ENCODE data around the gene ZNF778. TPM values are rescaled to one million over a fixed set of nuclear protein-coding genes. Genes with fewer than 3 reads are reported as not detected.

ZNF778 gene
- polyA plus RNA-seq, 1 of the 3 experiments (the other 2 are of a cell fraction) = 10.8 TPM

GRCh38 chr16:89176147-89176690, 41.3 kb upstream of the ZNF778 start:
- ChIA-PET CTCF (interaction anchor here (1.1 to 5.8 kb wide), 5 partner anchors 9 to 439 kb away, joined by 4 to 33 read pairs (median 4); no protein-coding TSS in a partner anchor), POLR2A (no interaction called here)
- Histone ChIP-seq H3K9me3 (no peaks in the 10 kb centered on the region), H3K4me2 (no peak overlapping the region), H3F3A (replicated peaks; ENCODE audit: insufficient read depth) (no peaks in the 10 kb centered on the region), H3K4me3 (ENCODE audit: low read depth in 2 of 2, low read length in 1 of 2) (no peak overlapping the region), H3K36me3 (replicated peaks in 1 of 2; ENCODE audit: control insufficient read depth in 1 of 2, insufficient read depth in 2 of 2, low read length in 1 of 2) (no peaks in the 10 kb centered on the region), H3K27me3 (ENCODE audit: insufficient read depth) (peaks cover 46% of the 10 kb centered on the region; the same call in 1 of the 2 replicates), H3K9ac (no peak overlapping the region), H2AFZ (ENCODE audit: low read depth) (no peak overlapping the region), H3K4me1 (ENCODE audit: control insufficient read depth in 1 of 2, insufficient read depth in 2 of 2, low read depth in 1 of 2, low read length in 1 of 2) (peaks cover 0 to 12% of the 10 kb centered on the region in 2 experiments; a peak in 1 of 4 replicates), H4K20me1 (ENCODE audit: insufficient read depth) (0 out of 2 replicates have a peak, but pooled peaks cover 7% of the 10 kb centered on the region), H3K79me2 (ENCODE audit: insufficient read depth) (no peaks in the 10 kb centered on the region), H3K9me2 (no peaks in the 10 kb centered on the region), H3K27ac (ENCODE audit: low read depth in 2 of 2, low read length in 1 of 2) (no peak overlapping the region)
- WGBS (ENCODE audit: low lambda C conversion rate) = 67% methylated on average over 1 of the region's 27 CpGs
- DNase-seq = no peak
- TF ChIP-seq REST (IDR thresholded peaks at IDR 0.05; ENCODE audit: low read depth, low read length) = no peak
- no peak for TF ChIP-seq RXRA (IDR thresholded peaks at IDR 0.05; ENCODE audit: borderline replicate concordance, low read depth)
- TF ChIP-seq POLR2AphosphoS5 (IDR thresholded peaks at IDR 0.05; ENCODE audit: low read depth, low read length) = no peak
- no peak for TF ChIP-seq MEF2A (IDR thresholded peaks at IDR 0.05; ENCODE audit: borderline replicate concordance, low read depth)
- TF ChIP-seq, protein P1, sequence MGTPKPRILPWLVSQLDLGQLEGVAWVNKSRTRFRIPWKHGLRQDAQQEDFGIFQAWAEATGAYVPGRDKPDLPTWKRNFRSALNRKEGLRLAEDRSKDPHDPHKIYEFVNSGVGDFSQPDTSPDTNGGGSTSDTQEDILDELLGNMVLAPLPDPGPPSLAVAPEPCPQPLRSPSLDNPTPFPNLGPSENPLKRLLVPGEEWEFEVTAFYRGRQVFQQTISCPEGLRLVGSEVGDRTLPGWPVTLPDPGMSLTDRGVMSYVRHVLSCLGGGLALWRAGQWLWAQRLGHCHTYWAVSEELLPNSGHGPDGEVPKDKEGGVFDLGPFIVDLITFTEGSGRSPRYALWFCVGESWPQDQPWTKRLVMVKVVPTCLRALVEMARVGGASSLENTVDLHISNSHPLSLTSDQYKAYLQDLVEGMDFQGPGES (IDR thresholded peaks at IDR 0.05; ENCODE audit: low read depth, low read length) = no peak
- TF ChIP-seq RAD21 (IDR thresholded peaks at IDR 0.05; ENCODE audit: low read length) = no peak
- no peak for TF ChIP-seq FOXJ3 (CRISPR knock-in tag; IDR thresholded peaks at IDR 0.05)
- TF ChIP-seq FOXM1 (IDR thresholded peaks at IDR 0.05; ENCODE audit: low read depth) = no peak
- no peak for TF ChIP-seq FOSL2 (IDR thresholded peaks at IDR 0.05; ENCODE audit: borderline replicate concordance, low read depth)
- no peak for TF ChIP-seq EZH2phosphoT487 (IDR thresholded peaks at IDR 0.05; ENCODE audit: borderline replicate concordance, low read depth)
- TF ChIP-seq, protein P2, sequence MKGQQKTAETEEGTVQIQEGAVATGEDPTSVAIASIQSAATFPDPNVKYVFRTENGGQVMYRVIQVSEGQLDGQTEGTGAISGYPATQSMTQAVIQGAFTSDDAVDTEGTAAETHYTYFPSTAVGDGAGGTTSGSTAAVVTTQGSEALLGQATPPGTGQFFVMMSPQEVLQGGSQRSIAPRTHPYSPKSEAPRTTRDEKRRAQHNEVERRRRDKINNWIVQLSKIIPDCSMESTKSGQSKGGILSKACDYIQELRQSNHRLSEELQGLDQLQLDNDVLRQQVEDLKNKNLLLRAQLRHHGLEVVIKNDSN (IDR thresholded peaks at IDR 0.05; ENCODE audit: borderline replicate concordance, low read depth) = no peak
- no peak for TF ChIP-seq ELF1 (IDR thresholded peaks at IDR 0.05)
- TF ChIP-seq NRF1 (IDR thresholded peaks at IDR 0.05; ENCODE audit: low read depth, low read length) = no peak
